PFSK-1 (cell line): ENCODE measurements around the gene ARHGAP10.

ENCODE experiments used
- FOXP2 ChIP-seq: optimal IDR thresholded peaks from 2 replicates; pipeline ENCODE3; 2011; ENCODE audit warnings: borderline replicate concordance, control low read depth, inconsistent platforms; ENCODE audit not compliant: insufficient read depth; ENCODE audit errors: extremely low read length, extremely low read depth
- POLR2AphosphoS5 ChIP-seq: IDR thresholded peaks from 2 replicates; pipeline ENCODE4 v1.6.1; 2012; ENCODE audit warnings: low read depth, mild to moderate bottlenecking, control low read depth, low read length, moderate library complexity
- SIN3A ChIP-seq: IDR thresholded peaks from 2 replicates; pipeline ENCODE4 v1.6.1; 2012; ENCODE audit warnings: mild to moderate bottlenecking, low read length, moderate library complexity, borderline replicate concordance; ENCODE audit not compliant: insufficient read depth
- TAF1 ChIP-seq: IDR thresholded peaks from 2 replicates; pipeline ENCODE4 v1.6.1; 2012; ENCODE audit warnings: low read length, control low read depth, borderline replicate concordance; ENCODE audit not compliant: insufficient read depth
- TF ChIP-seq, protein P1 (sequence below), 2 experiments: IDR thresholded peaks; 2 replicates each; pipeline versions ENCODE4 v1.6.1 to v1.8.0; 2011 to 2012; ENCODE audit warnings: low read depth in 2 of 2, low read length in 2 of 2, control low read depth in 1 of 2, inconsistent platforms in 1 of 2, mild to moderate bottlenecking in 1 of 2, moderate library complexity in 1 of 2; ENCODE audit not compliant: insufficient read depth in 1 of 2

ARHGAP10 gene

DNA sequence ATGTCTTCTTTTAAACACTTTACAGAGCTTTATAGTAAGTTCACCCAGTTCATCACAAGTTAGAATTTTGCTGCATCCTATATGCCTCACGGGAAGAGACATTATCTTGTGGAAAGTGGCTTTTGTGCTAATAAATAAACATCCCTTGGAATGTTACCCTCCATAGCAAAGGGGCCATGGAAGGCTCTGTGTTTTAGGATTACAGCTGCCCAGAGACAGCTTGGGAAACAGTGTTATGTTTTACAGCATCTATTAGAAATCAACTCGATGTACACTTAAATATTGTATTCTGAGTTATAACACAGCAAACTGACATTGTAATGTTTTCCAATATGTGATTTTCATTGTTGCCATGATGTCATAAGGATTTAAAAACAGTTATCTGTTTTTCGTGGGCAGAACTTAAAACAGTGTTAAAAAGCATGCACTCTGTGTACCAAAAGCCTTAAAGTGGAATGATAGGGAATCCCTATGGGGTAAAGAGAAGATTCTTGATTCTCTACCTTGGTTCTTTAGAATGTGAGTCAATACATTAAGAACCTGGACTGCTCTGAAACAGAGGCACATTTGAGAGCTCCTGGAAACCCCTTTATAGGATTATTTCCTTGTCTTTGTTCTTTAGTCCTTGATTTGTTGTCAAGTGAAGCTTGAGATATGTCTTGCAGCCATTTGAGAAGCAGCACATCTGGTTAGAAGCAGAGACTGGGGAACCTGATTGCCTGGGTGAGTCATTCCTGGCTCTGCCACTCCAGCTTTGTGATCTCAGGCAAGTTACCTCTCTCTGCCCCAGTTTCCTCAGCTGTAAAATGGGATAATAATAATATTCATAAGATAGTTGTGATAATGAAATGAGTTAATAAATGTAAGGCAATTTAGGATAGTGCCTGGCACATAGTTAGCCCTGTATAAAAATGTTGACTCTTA is 41.6 kb downstream of the ARHGAP10 start:
- TF ChIP-seq SIN3A = no peak
- TF ChIP-seq FOXP2 = no peak
- no peak for TF ChIP-seq TAF1
- TF ChIP-seq, protein P1, sequence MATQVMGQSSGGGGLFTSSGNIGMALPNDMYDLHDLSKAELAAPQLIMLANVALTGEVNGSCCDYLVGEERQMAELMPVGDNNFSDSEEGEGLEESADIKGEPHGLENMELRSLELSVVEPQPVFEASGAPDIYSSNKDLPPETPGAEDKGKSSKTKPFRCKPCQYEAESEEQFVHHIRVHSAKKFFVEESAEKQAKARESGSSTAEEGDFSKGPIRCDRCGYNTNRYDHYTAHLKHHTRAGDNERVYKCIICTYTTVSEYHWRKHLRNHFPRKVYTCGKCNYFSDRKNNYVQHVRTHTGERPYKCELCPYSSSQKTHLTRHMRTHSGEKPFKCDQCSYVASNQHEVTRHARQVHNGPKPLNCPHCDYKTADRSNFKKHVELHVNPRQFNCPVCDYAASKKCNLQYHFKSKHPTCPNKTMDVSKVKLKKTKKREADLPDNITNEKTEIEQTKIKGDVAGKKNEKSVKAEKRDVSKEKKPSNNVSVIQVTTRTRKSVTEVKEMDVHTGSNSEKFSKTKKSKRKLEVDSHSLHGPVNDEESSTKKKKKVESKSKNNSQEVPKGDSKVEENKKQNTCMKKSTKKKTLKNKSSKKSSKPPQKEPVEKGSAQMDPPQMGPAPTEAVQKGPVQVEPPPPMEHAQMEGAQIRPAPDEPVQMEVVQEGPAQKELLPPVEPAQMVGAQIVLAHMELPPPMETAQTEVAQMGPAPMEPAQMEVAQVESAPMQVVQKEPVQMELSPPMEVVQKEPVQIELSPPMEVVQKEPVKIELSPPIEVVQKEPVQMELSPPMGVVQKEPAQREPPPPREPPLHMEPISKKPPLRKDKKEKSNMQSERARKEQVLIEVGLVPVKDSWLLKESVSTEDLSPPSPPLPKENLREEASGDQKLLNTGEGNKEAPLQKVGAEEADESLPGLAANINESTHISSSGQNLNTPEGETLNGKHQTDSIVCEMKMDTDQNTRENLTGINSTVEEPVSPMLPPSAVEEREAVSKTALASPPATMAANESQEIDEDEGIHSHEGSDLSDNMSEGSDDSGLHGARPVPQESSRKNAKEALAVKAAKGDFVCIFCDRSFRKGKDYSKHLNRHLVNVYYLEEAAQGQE (IDR thresholded peaks at IDR 0.05; ENCODE audit: insufficient read depth in 1 of 2, low read depth in 2 of 2, low read length in 2 of 2) = no peak
- no peak for TF ChIP-seq POLR2AphosphoS5

DNA sequence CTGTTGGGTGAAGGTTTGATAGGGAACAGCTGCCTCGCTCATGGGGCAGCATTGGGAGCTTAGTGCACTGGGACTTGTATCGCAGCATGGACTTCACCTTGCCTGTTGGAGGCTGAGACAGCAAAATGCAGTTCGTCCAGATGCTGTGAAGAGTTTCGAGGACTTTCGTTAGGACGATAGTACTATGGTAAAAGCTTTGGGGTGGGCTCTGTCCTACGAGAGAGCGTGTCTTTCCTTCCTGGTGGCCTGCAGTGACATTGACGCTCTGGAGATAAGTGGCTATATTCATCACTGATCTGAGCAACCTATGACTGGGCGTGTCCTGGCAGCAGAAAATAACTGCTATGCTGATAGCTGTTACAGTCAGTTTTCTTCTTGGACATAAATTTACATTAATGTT is 44.8 kb downstream of the ARHGAP10 start:
- TF ChIP-seq FOXP2 (no peak), TAF1 (no peak), SIN3A (no peak), POLR2AphosphoS5 (no peak)
- TF ChIP-seq, protein P1 (IDR thresholded peaks at IDR 0.05; ENCODE audit: insufficient read depth in 1 of 2, low read depth in 2 of 2, low read length in 2 of 2) = no peak

DNA sequence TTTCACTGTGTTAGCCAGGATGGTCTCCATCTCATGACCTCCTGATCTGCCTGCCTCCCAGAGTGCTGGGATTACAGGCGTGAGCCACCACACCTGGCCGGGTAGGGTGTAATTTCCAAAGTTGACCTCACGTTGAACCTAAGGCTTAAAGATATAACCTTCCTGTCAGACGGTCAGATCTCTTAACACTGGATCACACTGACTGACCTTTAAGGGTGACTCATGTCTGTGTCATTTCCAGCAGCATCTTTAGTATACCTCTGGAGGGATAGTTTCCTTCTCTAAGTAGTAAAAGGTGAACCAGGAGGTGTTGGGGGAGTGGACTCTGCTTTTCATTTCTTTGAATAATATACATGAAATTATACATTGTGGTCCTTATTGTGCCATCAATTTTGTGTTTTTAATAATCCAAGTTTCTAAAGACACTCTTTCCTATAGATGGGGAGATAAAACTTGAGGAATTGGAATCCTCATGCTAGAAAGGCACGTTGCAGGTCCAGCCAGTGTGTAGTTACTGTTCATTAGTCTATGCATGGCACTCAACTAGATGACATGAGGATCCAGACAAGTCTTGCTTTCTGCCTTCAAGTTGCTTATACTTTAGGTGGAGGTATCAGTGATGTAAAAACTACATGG is 45.7 kb downstream of the ARHGAP10 start:
- TF ChIP-seq SIN3A (peak; percentile 32; the same call in 1 of the 2 replicates), FOXP2 (no peak)

DNA sequence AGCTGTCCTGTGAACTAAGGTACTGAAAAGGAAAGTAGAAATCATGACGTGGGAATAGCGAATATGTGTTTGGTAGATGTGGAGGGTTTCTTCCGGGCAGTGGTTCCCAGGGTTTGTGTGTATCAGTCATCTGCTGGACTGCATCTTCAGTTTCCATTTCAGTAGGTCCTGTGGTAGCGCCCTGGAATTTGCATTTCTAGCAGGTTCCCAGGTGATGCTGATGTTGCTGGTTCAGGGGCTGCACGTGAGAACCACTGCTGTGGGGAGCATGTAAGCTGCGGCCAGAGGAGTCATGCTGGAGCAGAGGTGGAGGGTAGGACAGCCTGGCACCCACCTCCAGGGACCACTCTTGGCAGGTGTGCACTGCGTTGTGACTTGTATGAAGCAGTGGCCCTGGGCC is 47.1 kb downstream of the ARHGAP10 start:
- no peak for TF ChIP-seq SIN3A
- no peak for TF ChIP-seq POLR2AphosphoS5
- TF ChIP-seq, protein P1 (IDR thresholded peaks at IDR 0.05; ENCODE audit: insufficient read depth in 1 of 2, low read depth in 2 of 2, low read length in 2 of 2) = no peak
- no peak for TF ChIP-seq TAF1
- no peak for TF ChIP-seq FOXP2

DNA sequence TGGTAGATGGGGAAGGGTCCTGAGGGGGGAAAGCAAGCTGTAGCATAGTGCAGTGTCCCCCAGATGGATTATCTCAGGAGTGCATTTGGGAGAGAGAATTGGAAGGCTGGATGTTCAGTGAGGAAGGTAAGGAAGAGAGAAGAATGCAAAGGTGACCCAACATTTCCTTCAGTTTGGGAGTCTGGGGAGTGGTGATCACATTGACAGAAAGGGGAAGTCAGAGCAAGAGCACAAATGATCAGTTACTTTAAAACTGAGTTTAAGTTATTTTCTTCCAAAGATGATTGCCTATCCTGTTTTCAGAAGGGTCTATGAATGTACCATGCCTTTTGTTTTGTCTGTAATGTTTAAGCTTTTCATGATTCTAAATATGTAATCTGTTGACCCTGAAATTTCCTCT is 47.6 kb downstream of the ARHGAP10 start:
- TF ChIP-seq FOXP2 (no peak), POLR2AphosphoS5 (no peak), SIN3A (no peak), TAF1 (no peak)
- TF ChIP-seq, protein P1 (IDR thresholded peaks at IDR 0.05; ENCODE audit: insufficient read depth in 1 of 2, low read depth in 2 of 2, low read length in 2 of 2) = no peak
